CD4-positive, alpha-beta T cell treated with Interleukin-6 at 100 ng/mL for 8 hours (primary cell): Measurements from ENCODE around the gene ASH1L.
"Not testable (repeated sequence)": the region's sequence is repeated elsewhere in the genome, so short reads cannot be mapped to it uniquely, and the experiment has no call there.

ENCODE experiments used
- DNase-seq: peaks from one replicate; pipeline ENCODE4 v3.0.0-alpha.2; 2020; ENCODE audit warnings: mixed read lengths, low spot score

ASH1L gene

DNA sequence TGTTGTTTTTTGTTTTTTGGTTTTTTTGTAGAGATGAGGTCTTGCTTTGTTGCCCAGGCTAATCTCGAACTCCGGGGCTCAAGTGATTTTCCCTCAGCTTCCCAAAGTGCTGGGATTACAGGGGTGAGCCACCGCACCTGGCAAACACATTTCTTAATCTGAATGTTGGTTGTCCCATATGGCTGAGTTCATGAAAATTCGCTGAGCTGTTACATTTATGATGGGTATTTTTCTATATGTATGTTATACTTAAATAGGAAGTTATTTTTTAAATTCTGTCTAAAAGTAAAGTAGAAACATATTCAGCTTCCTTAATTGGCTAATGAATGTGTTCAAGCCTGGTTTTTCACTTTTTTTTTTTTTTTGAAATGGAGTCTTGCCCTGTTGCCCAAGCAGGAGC lies 75.1 kb downstream of the ASH1L start:
- DNase-seq = no peak

DNA sequence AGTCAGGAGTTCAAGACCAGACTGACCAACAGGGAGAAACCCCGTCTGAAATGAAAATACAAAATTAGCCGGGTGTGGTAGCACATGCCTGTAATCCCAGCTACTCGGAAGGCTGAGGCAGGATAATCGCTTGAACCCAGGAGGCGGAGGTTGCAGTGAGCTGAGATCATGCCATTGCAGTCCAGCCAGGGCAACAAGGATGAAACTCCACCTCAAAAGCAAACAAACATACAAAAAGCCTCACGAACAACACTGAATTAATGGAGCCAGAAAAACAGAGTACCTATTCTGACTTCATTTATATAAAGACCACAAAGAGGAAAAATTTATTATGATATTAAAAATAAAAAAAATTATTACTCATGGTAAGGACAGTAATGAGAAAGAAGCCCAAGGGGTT lies 75.7 kb downstream of the ASH1L start:
- not testable (repeated sequence) for DNase-seq

DNA sequence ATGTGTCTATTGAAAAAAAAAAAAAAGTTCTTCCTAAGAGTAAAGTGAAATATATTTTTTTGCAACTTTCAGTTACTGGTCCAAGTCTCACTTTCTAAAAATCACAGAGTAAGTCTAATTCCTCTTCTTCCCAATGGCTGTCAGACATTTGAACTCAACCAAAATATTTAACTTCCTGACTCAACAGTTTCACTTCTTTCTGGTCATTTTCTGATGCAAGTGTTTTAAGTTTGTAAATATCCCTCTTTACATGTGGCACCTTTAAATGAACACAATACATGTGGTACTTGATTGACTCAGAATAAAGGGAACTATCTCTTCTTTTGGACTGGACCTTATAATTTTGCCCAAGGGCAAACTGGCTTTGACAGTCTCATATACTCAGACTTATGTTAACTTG lies 76.7 kb downstream of the ASH1L start:
- no peak for DNase-seq

DNA sequence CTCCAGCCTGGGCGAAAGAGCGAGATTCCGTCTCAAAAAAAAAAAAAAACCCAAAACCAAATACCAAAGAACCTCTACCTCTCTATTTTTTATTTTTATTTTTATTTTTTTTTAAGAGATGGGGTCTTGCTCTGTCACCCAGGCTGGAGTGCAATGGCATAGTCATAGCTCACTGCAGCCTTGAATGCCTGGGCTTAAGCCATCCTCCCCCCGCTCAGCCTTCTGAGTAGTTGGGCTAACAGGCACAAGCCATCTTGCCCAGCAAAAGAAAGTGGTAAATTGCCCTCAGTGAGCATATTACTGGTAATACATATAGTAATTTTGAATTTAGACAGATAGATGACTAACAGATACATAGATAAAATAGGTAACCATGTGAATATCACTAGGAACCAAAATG lies 77.4 kb downstream of the ASH1L start:
- DNase-seq = no peak

DNA sequence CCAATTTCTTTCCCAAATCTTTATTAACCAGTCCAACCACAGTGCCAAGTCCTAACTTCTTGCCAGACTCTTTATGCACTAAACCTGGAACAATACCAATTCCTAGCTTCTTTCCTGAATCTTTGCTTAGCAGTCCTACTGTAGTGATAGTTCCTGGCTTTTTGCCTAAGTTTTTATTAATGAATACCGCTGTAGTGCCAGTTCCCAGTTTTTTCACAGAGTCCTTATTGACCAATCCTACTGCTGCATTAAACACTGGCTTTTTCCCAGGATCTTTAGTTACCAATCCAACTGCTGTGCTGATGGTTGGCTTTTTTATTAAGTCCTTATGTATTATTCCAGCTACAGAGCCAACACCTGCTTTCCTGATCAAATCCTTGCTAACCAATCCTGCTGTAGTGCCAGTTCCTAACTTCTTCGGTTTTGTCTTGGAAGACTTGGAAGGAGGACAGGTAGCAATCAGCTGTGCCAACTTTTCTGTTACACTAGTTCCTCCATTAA lies 80.8 kb downstream of the ASH1L start:
- DNase-seq = no peak

DNA sequence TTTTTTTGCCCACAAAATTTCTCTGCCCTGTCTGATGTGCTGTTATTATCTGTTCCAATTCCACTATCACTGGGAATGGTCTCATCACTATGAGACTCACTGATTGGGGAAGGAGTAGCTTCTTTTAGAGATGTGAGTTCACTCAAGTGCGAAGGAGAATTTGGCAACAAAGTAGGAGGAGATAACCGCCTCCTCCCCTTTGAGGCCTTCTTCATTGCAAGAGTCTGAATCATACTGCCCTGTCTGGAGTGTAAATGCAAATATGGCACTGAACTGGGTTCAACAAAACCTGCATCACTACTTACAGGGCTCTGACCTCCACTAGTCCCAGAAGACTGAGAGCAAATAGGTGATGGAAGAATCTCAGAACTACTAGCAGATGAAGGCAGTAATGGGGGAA lies 83.4 kb downstream of the ASH1L start:
- DNase-seq = no peak

DNA sequence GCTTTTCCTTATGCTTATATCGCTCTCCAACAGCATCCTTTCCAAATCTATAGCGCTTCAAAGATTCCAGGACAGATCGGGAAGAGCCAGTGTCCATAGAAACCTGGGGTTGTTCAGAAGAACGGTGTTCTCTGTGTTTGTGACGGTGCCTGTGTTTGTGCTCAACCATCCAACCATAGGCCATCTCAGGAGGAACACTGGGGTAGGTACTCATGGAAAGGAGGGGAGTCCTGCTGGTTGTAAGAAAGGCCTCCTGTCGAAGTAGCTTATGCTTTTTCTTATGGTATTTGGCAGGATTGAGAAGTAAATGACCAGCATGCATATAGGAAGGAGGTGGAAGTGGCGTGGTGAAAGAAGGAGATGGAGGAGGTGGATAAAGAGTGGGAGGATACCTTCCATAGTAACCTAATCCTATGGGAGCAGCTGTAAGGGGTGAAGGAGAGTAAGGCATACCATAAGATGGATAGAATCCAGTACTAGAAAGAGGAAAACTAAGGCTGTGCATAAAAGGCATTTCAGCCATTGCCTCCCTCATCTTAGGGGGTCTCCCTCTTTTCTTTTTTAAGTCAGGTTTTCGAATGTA lies 84.2 kb downstream of the ASH1L start:
- no peak for DNase-seq

DNA sequence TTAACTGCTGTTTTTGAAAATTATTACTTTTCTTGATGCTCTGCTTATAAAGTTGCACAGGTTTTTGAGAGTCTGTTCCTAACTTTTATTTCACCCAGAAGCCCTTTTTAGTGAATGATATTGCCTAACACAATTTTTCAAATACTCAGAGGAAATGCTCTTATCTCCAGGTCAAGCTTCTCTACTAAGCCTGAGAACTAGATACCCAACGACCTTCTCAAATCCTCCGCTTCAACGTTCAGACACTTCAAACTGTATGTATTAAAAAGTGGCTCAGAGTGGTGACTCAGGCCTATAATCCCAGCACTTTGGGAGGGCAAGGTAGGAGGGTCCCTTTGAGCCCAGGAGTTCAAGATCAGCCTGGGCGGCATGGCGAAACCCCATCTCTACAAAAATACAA lies 88.5 kb downstream of the ASH1L start:
- no peak for DNase-seq

DNA sequence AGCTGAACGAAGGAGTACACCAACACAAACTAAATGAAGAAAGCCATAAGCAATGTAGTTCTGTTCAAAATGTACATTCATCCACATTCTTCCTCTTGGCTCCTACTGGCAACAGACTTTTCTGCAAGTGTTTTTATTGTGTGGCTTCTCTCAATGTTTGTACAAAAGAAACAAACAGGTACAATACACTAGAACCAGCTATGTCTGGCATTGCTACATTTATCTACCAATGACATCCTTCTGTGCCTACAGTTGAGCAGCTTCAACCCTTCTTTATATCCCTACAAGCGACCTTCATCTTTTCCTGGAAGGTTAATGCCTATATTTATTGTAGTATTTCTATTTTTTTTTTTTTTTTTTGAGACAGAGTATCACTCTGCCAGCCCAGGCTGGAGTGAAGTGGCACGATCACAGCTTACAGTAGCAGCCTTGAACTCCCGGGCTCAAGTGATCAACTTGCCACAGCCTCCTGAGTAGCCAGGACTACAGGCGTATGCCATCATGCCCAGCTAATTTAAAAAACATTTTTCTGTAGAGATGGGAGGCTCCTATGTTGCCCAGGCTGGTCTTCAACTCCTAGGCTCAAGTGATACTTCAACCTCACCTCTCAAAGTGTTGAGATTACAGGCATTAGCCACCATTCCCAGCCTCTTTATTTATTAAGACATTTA lies 89.3 kb downstream of the ASH1L start:
- DNase-seq = no peak

DNA sequence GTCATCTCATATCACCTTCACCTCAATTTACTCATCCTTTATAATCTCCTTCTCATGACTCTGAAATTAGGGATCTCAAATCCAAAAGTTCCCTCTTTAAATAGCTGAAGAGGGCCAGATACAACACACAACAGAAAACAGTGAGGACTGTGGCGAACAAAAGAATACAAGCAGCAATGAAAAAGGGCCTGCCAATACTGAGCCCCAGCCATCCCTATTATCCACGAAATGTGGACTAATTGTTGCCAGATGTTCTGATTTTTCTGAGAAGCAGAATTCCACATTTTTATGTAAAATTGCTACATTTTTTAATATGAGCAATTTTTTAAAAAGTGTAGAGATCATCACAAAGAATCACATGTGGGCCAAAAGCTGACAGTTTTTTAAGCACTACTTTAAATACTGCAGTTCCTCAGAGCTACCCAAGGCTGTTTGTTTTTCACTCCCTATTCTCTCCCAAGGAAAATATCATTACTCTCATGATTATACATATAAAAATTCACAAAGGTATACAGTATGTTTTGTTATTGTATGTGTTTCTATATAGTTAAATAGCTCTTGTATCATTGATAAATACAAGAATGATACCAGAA lies 90.0 kb downstream of the ASH1L start:
- no peak for DNase-seq

DNA sequence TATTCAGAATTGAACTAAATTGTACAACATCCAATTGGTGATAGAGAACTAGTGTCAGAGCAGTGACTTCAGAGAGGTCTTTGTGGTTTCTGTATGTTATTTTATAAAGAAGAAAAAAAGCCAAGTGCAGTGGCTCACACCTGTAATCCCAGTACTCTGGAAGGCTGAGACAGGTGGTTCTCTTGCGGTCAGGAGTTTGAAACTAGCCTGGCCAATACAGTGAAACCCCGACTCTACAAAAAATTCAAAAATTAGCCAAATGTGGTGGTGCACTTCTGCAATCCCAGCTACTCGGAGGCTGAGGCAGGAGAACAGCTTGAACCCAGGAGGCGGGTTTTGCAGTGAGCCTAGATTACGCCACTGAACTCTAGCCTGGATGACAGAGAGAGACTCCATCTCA lies 90.7 kb downstream of the ASH1L start:
- DNase-seq = no peak

DNA sequence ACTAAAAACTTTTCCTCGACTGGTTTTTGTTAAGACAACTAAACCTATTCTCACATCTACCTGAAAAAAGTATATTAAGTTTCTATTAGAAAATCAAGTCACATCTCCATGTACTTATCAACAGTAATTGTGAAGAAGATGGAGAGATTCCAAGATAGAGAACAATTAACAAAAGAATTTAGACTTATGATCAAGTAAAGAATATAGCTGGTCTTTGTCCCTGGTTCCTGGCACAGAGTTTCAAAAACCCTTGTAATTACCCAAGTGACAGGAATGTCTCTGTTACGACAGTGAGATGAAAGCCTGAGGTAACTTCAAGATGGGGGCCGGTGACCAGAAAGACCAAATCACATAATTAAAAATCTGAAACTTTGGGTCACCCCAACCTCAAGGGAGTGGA lies 91.6 kb downstream of the ASH1L start:
- DNase-seq = no peak

DNA sequence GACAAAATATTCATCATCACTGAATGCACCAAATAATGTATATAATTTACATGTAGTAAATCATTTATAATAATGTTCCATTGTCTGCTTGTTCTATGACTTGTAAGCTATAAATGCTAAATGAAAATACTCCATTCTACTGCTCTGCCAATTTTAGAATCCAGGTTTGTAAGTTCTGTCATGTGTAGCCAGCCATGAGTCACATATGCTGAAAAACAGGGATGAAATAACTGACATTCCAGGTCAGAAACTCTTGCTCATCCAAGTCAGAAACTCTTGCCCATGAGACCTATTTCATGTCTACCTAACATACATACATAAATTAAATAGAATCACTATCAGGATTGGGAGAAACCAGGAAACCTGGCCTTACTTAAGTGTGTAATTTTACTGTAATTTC lies 95.6 kb downstream of the ASH1L start:
- no peak for DNase-seq

DNA sequence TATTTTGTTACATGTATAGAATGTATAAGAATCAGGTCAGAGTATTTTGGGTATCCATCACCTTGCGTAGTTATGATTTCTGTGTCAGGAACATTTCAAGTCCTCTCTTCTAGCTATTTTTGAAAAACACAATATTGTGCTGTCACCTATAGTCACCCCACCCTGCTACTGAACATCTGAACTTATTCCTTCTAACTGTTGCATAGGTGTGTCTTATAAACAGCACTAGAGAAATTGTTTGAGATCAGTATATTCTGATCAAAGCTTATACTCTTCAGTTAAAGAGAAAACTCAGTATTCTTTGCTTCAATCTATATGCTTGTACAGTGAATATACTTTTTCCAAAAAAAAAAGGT lies 96.0 kb downstream of the ASH1L start:
- no peak for DNase-seq

DNA sequence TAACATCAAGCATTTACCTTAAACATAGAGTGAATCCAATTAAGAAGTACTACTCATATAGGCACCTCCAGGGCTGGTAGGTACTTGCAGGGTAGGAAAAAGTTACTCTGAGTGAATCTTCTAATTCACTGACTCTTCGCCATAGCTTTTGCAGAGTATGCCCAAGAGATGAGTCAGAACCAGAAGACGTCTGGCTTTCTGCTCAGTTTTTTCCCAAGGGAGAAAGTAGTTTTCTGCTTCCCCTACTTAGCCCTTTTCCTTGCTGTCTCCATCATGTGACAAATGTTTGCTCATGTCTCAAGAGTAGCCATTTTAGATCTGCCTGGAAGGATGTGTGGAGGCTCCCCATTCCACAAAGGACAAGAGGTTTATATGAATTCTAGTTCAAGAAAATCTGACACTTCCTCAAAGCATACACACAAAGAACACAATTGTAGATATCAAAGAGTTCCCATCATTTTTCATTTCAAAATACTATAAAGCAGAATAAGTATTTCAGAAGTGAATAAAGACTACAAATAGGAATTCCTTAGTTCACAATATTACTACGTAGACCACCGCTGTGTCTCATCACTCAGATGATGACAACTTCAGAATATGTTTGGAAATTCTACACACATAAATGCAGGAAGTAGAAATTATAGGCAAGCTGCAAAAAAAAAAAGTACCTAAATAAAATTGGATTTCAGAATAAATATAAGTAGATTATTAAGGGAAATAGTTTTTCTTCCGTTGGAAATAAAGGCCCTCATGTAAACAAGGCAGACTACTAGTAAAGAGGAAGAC lies 98.5 kb downstream of the ASH1L start:
- no peak for DNase-seq

DNA sequence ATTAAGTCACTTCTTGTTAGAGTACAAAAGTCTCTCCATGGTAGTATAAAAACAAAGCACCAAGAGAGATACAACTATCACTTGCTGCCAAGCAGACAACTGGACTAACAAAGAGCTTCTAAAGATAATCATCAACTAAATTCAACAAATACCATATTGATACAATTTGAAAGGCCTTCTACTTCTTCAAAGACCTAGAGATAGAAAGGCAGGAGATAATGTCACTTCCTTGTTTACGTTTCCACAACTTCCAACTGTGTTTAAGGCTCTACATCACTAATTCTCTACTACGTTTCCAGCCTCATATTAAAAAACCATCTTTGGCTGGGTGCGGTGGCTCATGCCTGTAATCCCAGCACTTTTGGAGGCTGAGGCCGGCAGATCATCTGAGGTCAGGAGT lies 104.5 kb downstream of the ASH1L start:
- no peak for DNase-seq

DNA sequence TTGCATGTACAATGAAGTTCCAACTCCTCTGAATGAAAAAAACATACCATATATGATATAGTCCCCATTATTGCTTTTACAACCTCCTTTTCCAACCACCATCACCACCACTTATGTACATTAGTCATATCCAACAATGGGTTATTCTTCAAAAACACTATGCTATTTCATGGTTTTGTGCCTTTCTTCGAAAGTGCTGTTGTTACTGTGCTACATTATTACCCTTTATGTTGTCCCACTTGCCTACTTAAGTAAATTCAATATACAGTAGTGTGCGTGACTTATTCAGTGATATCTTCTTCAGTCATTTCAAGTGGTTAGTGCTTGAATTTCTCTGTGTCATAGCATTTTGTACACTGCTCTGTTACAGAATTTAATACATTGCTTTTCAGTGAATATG lies 105.3 kb downstream of the ASH1L start:
- no peak for DNase-seq

DNA sequence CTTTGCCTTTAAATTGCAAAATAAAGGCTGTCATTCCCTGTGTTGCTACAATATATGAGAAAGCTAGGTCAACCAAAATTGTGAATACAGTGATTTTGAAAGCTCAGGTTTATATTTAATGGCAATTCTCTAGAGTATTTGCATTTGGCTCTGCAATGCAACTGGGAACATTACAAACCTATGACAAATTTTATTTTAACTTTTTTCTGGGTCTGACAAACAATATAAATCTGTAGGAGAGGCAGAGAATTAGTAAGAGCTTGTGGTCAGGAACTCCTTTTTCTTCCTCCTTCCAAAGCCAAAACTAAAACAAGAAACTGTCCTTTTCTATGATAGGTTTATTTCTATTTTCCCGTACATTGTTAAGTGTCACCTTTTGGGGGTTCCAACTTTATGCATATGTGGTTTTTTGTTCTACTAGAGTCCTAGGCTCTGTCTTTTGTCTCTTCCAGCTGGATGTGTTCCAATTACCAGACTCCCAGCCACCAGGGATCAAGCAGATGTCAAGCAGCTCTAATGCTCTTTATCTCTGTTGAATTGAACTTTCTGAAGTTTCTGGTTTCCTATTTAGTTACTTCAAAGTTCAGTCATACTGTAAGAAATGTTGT lies 106.9 kb downstream of the ASH1L start:
- DNase-seq = no peak

DNA sequence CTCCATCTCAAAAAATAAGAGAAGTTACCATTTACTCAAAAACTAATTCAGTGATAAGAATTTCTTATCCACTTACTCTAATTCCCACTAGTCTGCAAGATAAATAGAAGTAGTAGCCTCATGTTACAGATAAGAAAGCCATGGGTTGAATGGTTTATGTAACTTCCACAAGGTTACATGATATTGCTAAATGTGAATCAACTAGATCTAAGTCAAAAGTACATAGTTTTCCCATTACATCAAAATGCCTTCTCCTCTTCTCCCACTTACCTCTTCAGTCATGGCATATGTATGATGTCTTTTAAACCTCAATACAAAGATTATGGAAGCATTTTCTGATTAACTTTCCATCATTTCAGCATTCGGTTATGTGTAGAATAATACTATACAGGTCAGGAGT lies 108.5 kb downstream of the ASH1L start:
- no peak for DNase-seq

DNA sequence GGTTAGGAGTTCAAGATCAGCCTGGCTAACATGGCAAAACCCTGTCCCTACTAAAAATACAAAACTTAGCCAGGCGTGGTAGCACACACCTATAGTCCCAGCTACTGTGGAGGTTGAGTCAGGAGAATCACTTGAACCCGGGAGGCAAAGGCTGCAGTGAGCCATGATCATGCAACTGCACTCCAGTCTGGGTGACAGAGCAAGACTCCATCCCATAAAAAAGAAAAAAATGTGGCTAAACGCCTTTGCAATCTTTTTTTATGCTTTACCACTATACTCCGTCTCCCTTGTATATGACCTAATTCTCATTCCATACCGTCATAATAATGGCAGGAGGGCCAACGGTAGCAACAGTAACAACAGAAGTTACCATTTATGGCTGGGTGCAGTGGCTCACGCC lies 109.5 kb downstream of the ASH1L start:
- DNase-seq = no peak

DNA sequence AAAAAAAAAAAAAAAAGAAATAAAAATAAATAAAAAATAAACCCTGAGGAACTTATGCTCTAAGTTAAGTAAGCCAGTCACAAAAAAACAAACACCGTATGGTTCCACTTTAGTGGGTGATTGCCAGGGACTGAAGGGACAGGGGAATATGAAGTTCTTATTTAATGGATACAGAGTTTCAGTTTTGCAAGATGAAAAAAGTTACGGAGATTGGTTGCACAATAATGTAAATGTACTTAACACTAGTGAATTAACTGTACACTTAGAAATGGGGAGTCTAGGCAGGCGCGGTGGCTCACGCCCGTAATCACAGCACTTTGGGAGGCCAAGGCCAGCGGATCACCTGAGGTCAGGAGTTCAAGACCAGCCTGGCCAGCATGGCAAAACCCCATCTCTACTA lies 111.4 kb downstream of the ASH1L start:
- no peak for DNase-seq

DNA sequence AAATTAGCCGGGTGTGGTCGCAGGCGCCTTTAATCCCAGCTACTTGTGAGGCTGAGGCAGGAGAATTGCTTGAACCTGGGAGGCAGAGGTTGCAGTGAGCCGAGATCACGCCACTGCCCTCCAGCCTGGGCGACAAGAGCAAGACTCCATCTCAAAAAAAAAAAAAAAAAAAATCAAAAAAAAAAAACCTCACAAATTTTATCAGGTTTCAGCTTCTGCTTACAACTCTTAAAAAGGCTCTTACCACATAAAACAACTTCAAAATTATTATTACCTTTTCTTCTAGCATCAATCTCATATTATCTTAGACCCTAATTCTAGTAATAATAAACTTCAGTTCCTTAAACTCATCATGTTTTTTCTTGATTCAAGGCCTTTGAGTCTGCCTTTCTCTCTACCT lies 120.2 kb downstream of the ASH1L start:
- not testable (repeated sequence) for DNase-seq

DNA sequence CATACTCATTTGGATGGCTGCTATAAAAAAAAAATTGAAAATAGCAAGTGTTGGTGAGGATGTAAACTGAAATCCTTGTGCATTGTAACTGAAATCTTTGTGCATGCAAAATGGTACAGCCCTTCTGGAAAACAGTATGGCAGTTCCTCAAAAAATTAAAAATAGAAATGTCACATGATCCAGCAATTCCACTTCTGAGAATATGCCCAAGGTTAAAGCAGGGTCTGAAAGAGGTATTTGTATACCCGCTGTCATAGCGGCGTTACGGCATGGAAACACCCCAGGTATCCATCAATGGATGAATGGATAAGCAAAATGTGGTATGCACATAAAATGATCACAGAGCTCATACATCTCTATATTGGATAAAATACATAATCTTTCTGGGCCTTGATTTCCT lies 125.2 kb downstream of the ASH1L start:
- no peak for DNase-seq
